HCT116 (cell line): ENCODE measurements around the gene TENM3. TPM values are rescaled to one million over a fixed set of nuclear protein-coding genes. Genes with fewer than 3 reads are reported as not detected.

ENCODE experiments used
- ATAC-seq: fragments of 200-7000 bp; cut with Tn5 transposase; 2 replicates; pipeline ENCODE4 v1.9.1; 2020; ENCODE audit warnings: mild to moderate bottlenecking, moderate library complexity
- BruUV-seq: library from RNA; stranded (reverse); fragments of 400-500 nt; replicated peaks from 2 replicates; lab custom pipeline; 2021; lab: Mats Ljungman, UMichigan
- CTCF ChIA-PET: fragments of 300-600 bp; sonication (Branson Sonifier 250); formaldehyde crosslinking; loops from one replicate; lab custom pipeline; 2021; ENCODE audit warnings: antibody characterized with exemption; lab: Charles Lee
- POLR2A ChIA-PET: fragments of 300-600, 350-600 bp; sonication (Branson Sonifier 250); formaldehyde crosslinking; loops from one replicate; lab custom pipeline; 2021; ENCODE audit warnings: antibody characterized with exemption; lab: Charles Lee
- RAD21 ChIA-PET, 2 experiments: fragments of 300-600 bp; sonication (Branson Sonifier 250); formaldehyde crosslinking; loops; one replicate each; lab custom pipeline; 2023; ENCODE audit warnings: low total read pairs in 2 of 2; ENCODE audit not compliant: uncharacterized antibody in 2 of 2, unreplicated experiment in 2 of 2, low non-redundant PET in 1 of 2; lab: Charles Lee
- DNase-seq: peaks from one replicate; pipeline ENCODE4 v3.0.0-alpha.2; 2010; ENCODE audit warnings: low read depth, low spot score
- H2AFZ ChIP-seq: fragments of 200-600 bp; shearing (Covaris generic), sonication (generic); 2 replicates; pipeline ENCODE4 v1.6.1; 2017; ENCODE audit warnings: low read depth, mixed run types, mixed read lengths, antibody characterized with exemption, low read length; ENCODE audit not compliant: poor library complexity, severe bottlenecking
- H3K27ac ChIP-seq: 2 replicates; pipeline ENCODE4 v1.5.1; 2012; ENCODE audit warnings: low read depth, low read length
- H3K27me3 ChIP-seq: fragments of 200-600 bp; sonication (generic); 2 replicates; pipeline ENCODE4 v1.6.1; 2016; ENCODE audit warnings: mixed run types, low read length, mixed read lengths; ENCODE audit not compliant: insufficient read depth
- H3K36me3 ChIP-seq, 2 experiments: fragments of 200-500 bp in 1 of 2; fragments of 200-600 bp in 1 of 2; sonication (Bioruptor generic) in 1 of 2; sonication (generic) in 1 of 2; 2 replicates each; pipeline versions ENCODE4 v1.5.1 to v1.6.1; 2014 to 2016; ENCODE audit warnings: low read length in 2 of 2, inconsistent platforms in 1 of 2, mixed read lengths in 1 of 2, mixed run types in 1 of 2; ENCODE audit not compliant: insufficient read depth in 2 of 2, control insufficient read depth in 1 of 2
- H3K4me1 ChIP-seq, 2 experiments: fragments of 200-600 bp in 1 of 2; sonication (generic) in 1 of 2; 2 replicates each; pipeline versions ENCODE4 v1.5.1 to v1.6.1; 2012 to 2017; ENCODE audit warnings: low read length in 2 of 2, inconsistent platforms in 1 of 2, mild to moderate bottlenecking in 1 of 2, mixed read lengths in 1 of 2, mixed run types in 1 of 2, moderate library complexity in 1 of 2; ENCODE audit not compliant: insufficient read depth in 2 of 2, control insufficient read depth in 1 of 2
- H3K4me2 ChIP-seq: fragments of 200-600 bp; sonication (generic); 2 replicates; pipeline ENCODE4 v1.6.1; 2017; ENCODE audit warnings: mixed run types, low read length, mixed read lengths
- H3K4me3 ChIP-seq, 2 experiments: fragments of 200-600 bp in 1 of 2; sonication (generic) in 1 of 2; replicated peaks in 1 of 2; 2 replicates each; pipeline ENCODE4 v1.5.1; 2011 to 2016; ENCODE audit warnings: low read length in 2 of 2, control low read depth in 1 of 2, low read depth in 1 of 2, mild to moderate bottlenecking in 1 of 2, mixed read lengths in 1 of 2, mixed run types in 1 of 2
- H3K79me2 ChIP-seq: fragments of 200-600 bp; sonication (generic); 2 replicates; pipeline ENCODE4 v1.6.1; 2017; ENCODE audit warnings: mild to moderate bottlenecking, mixed run types, low read length, moderate library complexity, mixed read lengths; ENCODE audit not compliant: insufficient read depth
- H3K9ac ChIP-seq: fragments of 200-600 bp; sonication (generic); 2 replicates; pipeline ENCODE4 v1.6.1; 2016; ENCODE audit warnings: low read length, mixed read lengths
- H3K9me2 ChIP-seq: fragments of 200-600 bp; sonication (generic), shearing (Covaris generic); 2 replicates; pipeline ENCODE4 v1.6.1; 2017; ENCODE audit warnings: mixed run types, mild to moderate bottlenecking, moderate library complexity; ENCODE audit not compliant: insufficient read depth
- H3K9me3 ChIP-seq, 2 experiments: fragments of 200-500 bp in 1 of 2; fragments of 200-600 bp in 1 of 2; sonication (Bioruptor generic) in 1 of 2; sonication (generic) in 1 of 2; 2 replicates each; pipeline ENCODE4 v1.6.1; 2014 to 2017; ENCODE audit warnings: low read length in 2 of 2, mixed read lengths in 2 of 2, inconsistent platforms in 1 of 2, low read depth in 1 of 2, mild to moderate bottlenecking in 1 of 2, mixed run types in 1 of 2, moderate library complexity in 1 of 2; ENCODE audit not compliant: control insufficient read depth in 1 of 2, insufficient read depth in 1 of 2
- H4K20me1 ChIP-seq: fragments of 200-600 bp; sonication (generic), shearing (Covaris generic); 2 replicates; pipeline ENCODE4 v1.6.1; 2017; ENCODE audit warnings: mixed run types, mild to moderate bottlenecking, moderate library complexity; ENCODE audit not compliant: insufficient read depth
- CBX3 ChIP-seq: IDR thresholded peaks from 2 replicates; pipeline ENCODE4 v1.6.1; 2012; ENCODE audit warnings: low read depth
- CEBPB ChIP-seq: IDR thresholded peaks from 2 replicates; pipeline ENCODE4 v1.6.1; 2012; ENCODE audit warnings: low read depth
- EGR1 ChIP-seq: IDR thresholded peaks from 2 replicates; pipeline ENCODE4 v1.6.1; 2012; ENCODE audit warnings: low read depth
- ELF1 ChIP-seq: IDR thresholded peaks from 2 replicates; pipeline ENCODE4 v1.6.1; 2012; ENCODE audit warnings: low read depth, borderline replicate concordance
- EZH2 ChIP-seq: fragments of 200-600 bp; sonication (generic); IDR thresholded peaks from 2 replicates; pipeline ENCODE4 v1.6.1; 2017; ENCODE audit warnings: antibody characterized with exemption, mixed run types
- JUND ChIP-seq: IDR thresholded peaks from 2 replicates; pipeline ENCODE4 v1.6.1; 2012
- RAD21 ChIP-seq: IDR thresholded peaks from 2 replicates; pipeline ENCODE4 v1.6.1; 2012; ENCODE audit warnings: low read depth, mild to moderate bottlenecking
- REST ChIP-seq: IDR thresholded peaks from 2 replicates; pipeline ENCODE4 v1.6.1; 2012; ENCODE audit warnings: low read depth
- SP1 ChIP-seq: IDR thresholded peaks from 2 replicates; pipeline ENCODE4 v1.6.1; 2012; ENCODE audit warnings: low read depth
- YY1 ChIP-seq: IDR thresholded peaks from 2 replicates; pipeline ENCODE4 v1.6.1; 2011; ENCODE audit warnings: low read length, low read depth, moderate library complexity, mild to moderate bottlenecking; ENCODE audit not compliant: insufficient replicate concordance; ENCODE audit errors: extremely low read depth
- intact Hi-C: fragments of 100-400 bp; cut with micrococcal nuclease; formaldehyde crosslinking; loops from 2 replicates; pipeline ENCODE4 v1.10.0; 2022
- total RNA-seq: library from RNA; stranded (reverse); gene quantifications from one replicate; pipeline ENCODE4 v1.2.1, GENCODE V29; 2021; ENCODE audit not compliant: unreplicated experiment
- TF ChIP-seq, protein P1 (sequence below), 3 experiments: fragments of 200-600 bp in 1 of 3; sonication (generic) in 1 of 3; IDR thresholded peaks in 2 of 3; conservative IDR thresholded peaks in 1 of 3; 2 replicates each; pipeline ENCODE4 v1.5.1; 2012 to 2017; ENCODE audit warnings: low read depth in 2 of 3, low read length in 2 of 3, antibody characterized with exemption in 1 of 3, borderline replicate concordance in 1 of 3, control low read depth in 1 of 3, mild to moderate bottlenecking in 1 of 3, mixed read lengths in 1 of 3, mixed run types in 1 of 3, moderate library complexity in 1 of 3; ENCODE audit not compliant: insufficient read depth in 1 of 3

The TENM3 gene
- total RNA-seq, 1 experiment from 2014 or later, result 0.54 TPM

DNA sequence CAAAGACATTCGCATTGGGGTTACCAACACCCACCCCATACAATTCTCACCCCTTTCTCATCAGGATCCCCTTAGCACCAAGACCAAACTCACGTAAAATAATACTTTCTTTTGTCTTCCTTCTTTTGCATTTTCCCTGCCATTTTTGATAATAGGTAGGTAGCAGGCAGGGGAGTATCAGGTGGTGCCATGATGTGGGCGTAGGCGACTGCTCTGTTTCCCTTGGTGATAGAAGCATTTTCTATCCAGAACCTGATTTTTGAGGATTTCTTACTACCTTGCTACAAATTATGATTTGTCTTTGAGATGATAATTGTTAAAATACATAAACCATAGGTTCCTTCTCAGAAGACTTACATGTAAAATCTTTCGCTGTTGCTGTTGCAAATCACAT, 523.7 kb downstream of the TENM3 start:
- Histone ChIP-seq H3K4me2 (no peak overlapping the region), H3K36me3 (no peaks in the 10 kb centered on the region), H3K27ac (no peak overlapping the region), H3K9me3 (no peaks in the 10 kb centered on the region), H2AFZ (no peak overlapping the region), H3K4me3 (no peak overlapping the region), H3K79me2 (no peaks in the 10 kb centered on the region), H3K9me2 (no peaks in the 10 kb centered on the region), H3K9ac (no peak overlapping the region), H4K20me1 (no peaks in the 10 kb centered on the region), H3K4me1 (no peaks in the 10 kb centered on the region), H3K27me3 (peaks cover 47% of the 10 kb centered on the region)
- DNase-seq (no peak), ATAC-seq (no peak)
- BruUV-seq, result no TSS peak
- intact Hi-C loops, result no loop called here
- CTCF ChIA-PET, result no interaction called here
- RAD21 ChIA-PET, result no interaction called here
- POLR2A ChIA-PET, result no interaction called here
- TF ChIP-seq JUND (no peak), YY1 (no peak), EZH2 (no peak)

DNA sequence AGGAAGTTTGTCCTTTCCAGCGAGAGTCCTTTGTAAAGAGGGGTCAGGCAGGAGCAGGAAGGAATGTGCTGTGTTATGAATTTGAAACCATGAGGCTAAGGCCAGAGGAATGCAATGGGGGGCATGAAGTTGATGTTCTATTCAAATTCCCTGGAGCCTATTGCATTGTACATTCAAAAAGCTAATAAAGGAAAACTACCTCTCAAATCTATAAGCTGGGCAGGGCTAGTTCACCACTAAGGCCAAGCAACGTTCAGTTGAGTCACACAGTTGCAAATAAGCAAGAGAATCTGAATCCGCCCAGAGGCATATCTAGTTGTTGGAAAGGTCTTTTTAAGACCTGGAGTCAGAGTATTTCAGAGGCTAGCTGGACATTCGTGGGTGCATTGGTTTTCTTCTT, 525.6 kb downstream of the TENM3 start:
- no TSS peak for BruUV-seq
- Histone ChIP-seq H3K9ac (no peak overlapping the region), H3K9me2 (no peaks in the 10 kb centered on the region), H3K79me2 (no peaks in the 10 kb centered on the region), H3K27me3 (peaks cover 62% of the 10 kb centered on the region), H4K20me1 (0 out of 2 replicates have a peak, but pooled peaks cover 4% of the 10 kb centered on the region), H3K9me3 (no peaks in the 10 kb centered on the region), H3K4me3 (no peak overlapping the region), H3K4me2 (no peak overlapping the region), H3K27ac (no peak overlapping the region), H3K4me1 (no peaks in the 10 kb centered on the region), H2AFZ (no peak overlapping the region), H3K36me3 (no peaks in the 10 kb centered on the region)
- RAD21 ChIA-PET, result no interaction called here
- ATAC-seq (no peak), DNase-seq (no peak)
- CTCF ChIA-PET, result no interaction called here
- POLR2A ChIA-PET, result no interaction called here
- TF ChIP-seq SP1 (no peak), JUND (no peak), ELF1 (no peak), EZH2 (no peak), EGR1 (no peak), RAD21 (no peak), CBX3 (no peak), REST (no peak), CEBPB (no peak)
- TF ChIP-seq, protein P1, sequence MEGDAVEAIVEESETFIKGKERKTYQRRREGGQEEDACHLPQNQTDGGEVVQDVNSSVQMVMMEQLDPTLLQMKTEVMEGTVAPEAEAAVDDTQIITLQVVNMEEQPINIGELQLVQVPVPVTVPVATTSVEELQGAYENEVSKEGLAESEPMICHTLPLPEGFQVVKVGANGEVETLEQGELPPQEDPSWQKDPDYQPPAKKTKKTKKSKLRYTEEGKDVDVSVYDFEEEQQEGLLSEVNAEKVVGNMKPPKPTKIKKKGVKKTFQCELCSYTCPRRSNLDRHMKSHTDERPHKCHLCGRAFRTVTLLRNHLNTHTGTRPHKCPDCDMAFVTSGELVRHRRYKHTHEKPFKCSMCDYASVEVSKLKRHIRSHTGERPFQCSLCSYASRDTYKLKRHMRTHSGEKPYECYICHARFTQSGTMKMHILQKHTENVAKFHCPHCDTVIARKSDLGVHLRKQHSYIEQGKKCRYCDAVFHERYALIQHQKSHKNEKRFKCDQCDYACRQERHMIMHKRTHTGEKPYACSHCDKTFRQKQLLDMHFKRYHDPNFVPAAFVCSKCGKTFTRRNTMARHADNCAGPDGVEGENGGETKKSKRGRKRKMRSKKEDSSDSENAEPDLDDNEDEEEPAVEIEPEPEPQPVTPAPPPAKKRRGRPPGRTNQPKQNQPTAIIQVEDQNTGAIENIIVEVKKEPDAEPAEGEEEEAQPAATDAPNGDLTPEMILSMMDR (IDR thresholded peaks at IDR 0.05 in 2 of 3, conservative IDR thresholded peaks at IDR 0.05 in 1 of 3; ENCODE audit: borderline replicate concordance in 1 of 3, insufficient read depth in 1 of 3, low read depth in 2 of 3, low read length in 2 of 3), result no peak
- intact Hi-C loops, result no loop called here
